Measurements from ENCODE around the gene POLR2F. TPM values are rescaled to one million over a fixed set of nuclear protein-coding genes. Genes with fewer than 3 reads are reported as not detected.

Gene POLR2F
- total RNA-seq, 4 donors from 2014 or later: 31.7 to 56.1 (median 46.9) TPM

GRCh38 chr22:37981282-37982011, 27.9 kb downstream of the POLR2F start:
- DNase-seq: no peak
- intact Hi-C loops (cut with DNase I): no loop called here
- no peaks in the 10 kb centered on the region for H3K27me3 ChIP-seq
- H3K4me3 ChIP-seq: peak overlapping the region in 1 of 4 donors; percentile 23
- no peaks in the 10 kb centered on the region for H3K4me1 ChIP-seq
- H3K27ac ChIP-seq: no peak overlapping the region
- TF ChIP-seq POLR2A (IDR thresholded peaks at IDR 0.05) (no peak), CTCF (IDR thresholded peaks at IDR 0.05) (no peak)
- peaks cover 0 to 17% (median 0%) of the 10 kb centered on the region in 3 donors for H3K36me3 ChIP-seq
- H3K9me3 ChIP-seq: no peaks in the 10 kb centered on the region
- 93% methylated on average over 2 to 5 of the region's 6 CpGs for WGBS, 2 donors

- no peaks in the 10 kb centered on the region for H3K9me3 ChIP-seq
- no peak overlapping the region for H3K27ac ChIP-seq
- peak overlapping the region in 2 of 4 donors; percentile 0 to 23 for H3K4me3 ChIP-seq
- peaks cover 0 to 10% (median 0%) of the 10 kb centered on the region in 3 donors for H3K36me3 ChIP-seq
- DNase-seq: no peak
- intact Hi-C loops (cut with DNase I): no loop called here
- TF ChIP-seq POLR2A (IDR thresholded peaks at IDR 0.05): no peak
- TF ChIP-seq CTCF (IDR thresholded peaks at IDR 0.05): no peak
- no peaks in the 10 kb centered on the region for H3K4me1 ChIP-seq
- WGBS, 2 donors: 75 to 100% methylated on average over 3 to 5 of the region's 8 CpGs
- no peaks in the 10 kb centered on the region for H3K27me3 ChIP-seq
Measured at GRCh38 chr22:37982151-37982785, 28.8 kb downstream of the POLR2F start.

GRCh38 chr22:37982938-37983859, 29.7 kb downstream of the POLR2F start:
- H3K4me3 ChIP-seq: peak overlapping the region in 3 of 4 donors; percentile 7 to 45 (median 23)
- no peak for DNase-seq
- TF ChIP-seq CTCF (IDR thresholded peaks at IDR 0.05): no peak
- TF ChIP-seq POLR2A (IDR thresholded peaks at IDR 0.05): no peak
- WGBS, 2 donors: 90% methylated on average over 4 to 23 of the region's 84 CpGs
- peaks cover 0 to under 1% (median 0%) of the 10 kb centered on the region in 3 donors for H3K36me3 ChIP-seq
- intact Hi-C loops (cut with DNase I): no loop called here
- H3K4me1 ChIP-seq: no peaks in the 10 kb centered on the region
- H3K9me3 ChIP-seq: no peaks in the 10 kb centered on the region
- H3K27me3 ChIP-seq: no peaks in the 10 kb centered on the region
- H3K27ac ChIP-seq: peak overlapping the region in 1 of 4 donors; percentile 19

- no peaks in the 10 kb centered on the region for H3K9me3 ChIP-seq
- intact Hi-C loops (cut with DNase I): no loop called here
- H3K36me3 ChIP-seq: no peaks in the 10 kb centered on the region
- WGBS, 2 donors: 60 to 64% methylated on average over 7 to 13 of the region's 42 CpGs
- no peak within 1 kb of the TSS for H3K27ac ChIP-seq
- H3K4me3 ChIP-seq: peak within 1 kb of the TSS in 3 of 4 donors; percentile 8 to 45 (median 23)
- no peak for DNase-seq
- no peak for TF ChIP-seq POLR2A (IDR thresholded peaks at IDR 0.05)
- TF ChIP-seq CTCF (IDR thresholded peaks at IDR 0.05): no peak
- H3K27me3 ChIP-seq: no peaks in the 10 kb centered on the region
- H3K4me1 ChIP-seq: no peaks in the 10 kb centered on the region
Measured at GRCh38 chr22:37983860-37984791, 30.6 kb downstream of the POLR2F start, which contains the start of gene SOX10. Gene SOX10 (minus strand): TSS chr22:37984555. CDS start chr22:37983784, 771 bp downstream.

Data from esophagus squamous epithelium (tissue), 5 donors.